ENCODE measurements around the gene MYO5C.

MYO5C gene

DNA sequence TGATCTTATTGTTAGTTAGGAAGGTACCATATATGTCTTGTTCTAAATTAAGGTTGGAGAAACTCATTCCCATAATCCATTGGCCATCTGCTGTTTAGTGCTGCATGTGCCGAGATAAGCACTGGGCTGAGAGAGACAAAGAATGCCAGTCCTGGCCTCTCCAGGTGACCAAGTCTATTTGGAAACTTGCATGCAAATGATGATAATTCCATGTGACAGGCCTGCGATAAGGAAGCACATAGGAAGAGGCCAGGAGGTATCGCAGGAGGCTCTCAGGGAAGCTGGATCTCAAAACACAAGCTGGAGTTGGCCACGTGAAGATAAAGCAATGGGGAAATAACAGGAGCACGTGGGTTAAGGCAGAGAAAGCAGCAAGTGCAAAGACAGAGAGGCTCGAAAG, 39.7 kb downstream of the MYO5C start:
- Histone ChIP-seq H3K4me2 (ENCODE audit: low read length) (no peak overlapping the region), H3K4me1 (ENCODE audit: control insufficient read depth, insufficient read depth, low read length) (peaks cover 55% of the 10 kb centered on the region), H3K9ac (ENCODE audit: low read depth, low read length) (no peak overlapping the region), H3K4me3 (ENCODE audit: low read length) (no peak overlapping the region), H3K27me3 (ENCODE audit: control insufficient read depth, insufficient read depth, low read length) (no peaks in the 10 kb centered on the region), H3K9me3 (replicated peaks; ENCODE audit: low read length) (no peaks in the 10 kb centered on the region), H3K36me3 (ENCODE audit: insufficient read depth, low read length) (no peaks in the 10 kb centered on the region)

- Histone ChIP-seq H3K9me3 (replicated peaks; ENCODE audit: low read length) (no peaks in the 10 kb centered on the region), H3K27me3 (ENCODE audit: control insufficient read depth, insufficient read depth, low read length) (no peaks in the 10 kb centered on the region), H3K4me2 (ENCODE audit: low read length) (peak overlapping the region; percentile 25), H3K4me3 (ENCODE audit: low read length) (no peak overlapping the region), H3K36me3 (ENCODE audit: insufficient read depth, low read length) (no peaks in the 10 kb centered on the region), H3K4me1 (ENCODE audit: control insufficient read depth, insufficient read depth, low read length) (peaks cover 60% of the 10 kb centered on the region), H3K9ac (ENCODE audit: low read depth, low read length) (peak overlapping the region; percentile 1)
These were observed 40.6 kb downstream of the MYO5C start for GRCh38 chr15:52255008-52255407.

GRCh38 chr15:52254391-52254790, 41.2 kb downstream of the MYO5C start:
- no peaks in the 10 kb centered on the region for H3K36me3 ChIP-seq (ENCODE audit: insufficient read depth, low read length)
- peaks cover 60% of the 10 kb centered on the region for H3K4me1 ChIP-seq (ENCODE audit: control insufficient read depth, insufficient read depth, low read length)
- H3K9me3 ChIP-seq (replicated peaks; ENCODE audit: low read length), result no peaks in the 10 kb centered on the region
- no peak overlapping the region for H3K4me3 ChIP-seq (ENCODE audit: low read length)
- H3K27me3 ChIP-seq (ENCODE audit: control insufficient read depth, insufficient read depth, low read length), result peaks cover 3% of the 10 kb centered on the region
- no peak overlapping the region for H3K9ac ChIP-seq (ENCODE audit: low read depth, low read length)
- H3K4me2 ChIP-seq (ENCODE audit: low read length), result peak overlapping the region; percentile 19

- Histone ChIP-seq H3K9ac (ENCODE audit: low read depth, low read length) (no peak overlapping the region), H3K4me1 (ENCODE audit: control insufficient read depth, insufficient read depth, low read length) (peaks cover 55% of the 10 kb centered on the region), H3K36me3 (ENCODE audit: insufficient read depth, low read length) (no peaks in the 10 kb centered on the region), H3K27me3 (ENCODE audit: control insufficient read depth, insufficient read depth, low read length) (peaks cover 3% of the 10 kb centered on the region), H3K4me3 (ENCODE audit: low read length) (no peak overlapping the region), H3K9me3 (replicated peaks; ENCODE audit: low read length) (no peaks in the 10 kb centered on the region), H3K4me2 (ENCODE audit: low read length) (peak overlapping the region; percentile 58)
These were observed 42.8 kb downstream of the MYO5C start for GRCh38 chr15:52252781-52253180.

GRCh38 chr15:52251144-52251860, 44.3 kb downstream of the MYO5C start:
- Histone ChIP-seq H3K4me2 (ENCODE audit: low read length) (no peak overlapping the region), H3K4me1 (ENCODE audit: control insufficient read depth, insufficient read depth, low read length) (peaks cover 43% of the 10 kb centered on the region), H3K27me3 (ENCODE audit: control insufficient read depth, insufficient read depth, low read length) (peaks cover 3% of the 10 kb centered on the region), H3K9me3 (replicated peaks; ENCODE audit: low read length) (no peaks in the 10 kb centered on the region), H3K4me3 (ENCODE audit: low read length) (no peak overlapping the region), H3K36me3 (ENCODE audit: insufficient read depth, low read length) (no peaks in the 10 kb centered on the region), H3K9ac (ENCODE audit: low read depth, low read length) (no peak overlapping the region)

DNA sequence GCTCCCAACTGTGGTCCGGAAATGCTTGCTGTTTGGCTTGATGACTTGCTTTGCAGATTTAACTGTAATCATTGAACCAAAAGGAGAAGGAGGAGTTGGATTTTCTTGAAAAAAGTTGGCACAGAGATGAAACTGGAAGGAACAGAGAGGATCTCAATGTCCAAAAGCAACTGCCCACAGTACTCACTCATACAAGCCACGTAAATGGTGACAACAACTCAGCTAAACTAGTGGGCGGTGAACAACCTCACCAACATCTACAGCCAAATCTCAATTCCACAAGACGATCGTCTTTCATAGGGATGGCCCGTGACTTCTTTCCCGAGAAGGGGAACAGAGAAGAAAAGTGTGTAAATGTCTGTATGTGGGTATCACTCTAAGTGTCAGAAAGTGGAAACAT, 48.1 kb downstream of the MYO5C start:
- Histone ChIP-seq H3K27me3 (ENCODE audit: control insufficient read depth, insufficient read depth, low read length) (peaks cover 14% of the 10 kb centered on the region), H3K9me3 (replicated peaks; ENCODE audit: low read length) (no peaks in the 10 kb centered on the region), H3K4me1 (ENCODE audit: control insufficient read depth, insufficient read depth, low read length) (peaks cover 16% of the 10 kb centered on the region), H3K4me3 (ENCODE audit: low read length) (no peak overlapping the region), H3K9ac (ENCODE audit: low read depth, low read length) (no peak overlapping the region), H3K36me3 (ENCODE audit: insufficient read depth, low read length) (no peaks in the 10 kb centered on the region), H3K4me2 (ENCODE audit: low read length) (no peak overlapping the region)

- Histone ChIP-seq H3K9me3 (replicated peaks; ENCODE audit: low read length) (no peaks in the 10 kb centered on the region), H3K4me3 (ENCODE audit: low read length) (no peak overlapping the region), H3K4me1 (ENCODE audit: control insufficient read depth, insufficient read depth, low read length) (peaks cover 11% of the 10 kb centered on the region), H3K9ac (ENCODE audit: low read depth, low read length) (no peak overlapping the region), H3K27me3 (ENCODE audit: control insufficient read depth, insufficient read depth, low read length) (peaks cover 17% of the 10 kb centered on the region), H3K36me3 (ENCODE audit: insufficient read depth, low read length) (no peaks in the 10 kb centered on the region), H3K4me2 (ENCODE audit: low read length) (no peak overlapping the region)
These were observed 48.7 kb downstream of the MYO5C start for GRCh38 chr15:52246686-52247431.

- Histone ChIP-seq H3K36me3 (ENCODE audit: insufficient read depth, low read length) (no peaks in the 10 kb centered on the region), H3K4me2 (ENCODE audit: low read length) (no peak overlapping the region), H3K9ac (ENCODE audit: low read depth, low read length) (no peak overlapping the region), H3K4me1 (ENCODE audit: control insufficient read depth, insufficient read depth, low read length) (peaks cover 3% of the 10 kb centered on the region), H3K4me3 (ENCODE audit: low read length) (no peak overlapping the region), H3K27me3 (ENCODE audit: control insufficient read depth, insufficient read depth, low read length) (peaks cover 14% of the 10 kb centered on the region), H3K9me3 (replicated peaks; ENCODE audit: low read length) (no peaks in the 10 kb centered on the region)
These were observed 51.7 kb downstream of the MYO5C start for GRCh38 chr15:52243697-52244555.

DNA sequence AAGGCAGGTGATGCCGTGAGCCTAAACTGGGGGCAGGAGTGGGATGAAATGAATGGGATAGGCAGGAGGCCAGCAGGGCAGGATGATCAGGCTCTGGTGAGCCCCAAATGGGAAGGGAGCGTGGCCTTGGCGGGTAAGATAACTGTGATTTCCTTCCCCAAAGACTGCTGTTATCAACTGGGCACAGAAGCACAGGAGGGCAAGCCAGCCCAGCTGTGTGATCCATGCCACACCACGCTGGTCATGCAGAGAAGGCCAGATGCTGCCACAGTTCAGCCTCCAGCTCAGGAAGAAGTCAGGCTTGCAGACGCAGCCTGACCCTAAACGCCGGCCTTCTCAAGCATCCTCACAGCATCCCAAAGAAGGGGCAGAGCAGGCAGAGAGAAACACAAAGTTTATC, 52.3 kb downstream of the MYO5C start:
- Histone ChIP-seq H3K4me1 (ENCODE audit: control insufficient read depth, insufficient read depth, low read length) (peaks cover 3% of the 10 kb centered on the region), H3K27me3 (ENCODE audit: control insufficient read depth, insufficient read depth, low read length) (peaks cover 15% of the 10 kb centered on the region), H3K9me3 (replicated peaks; ENCODE audit: low read length) (no peaks in the 10 kb centered on the region), H3K4me2 (ENCODE audit: low read length) (no peak overlapping the region), H3K36me3 (ENCODE audit: insufficient read depth, low read length) (no peaks in the 10 kb centered on the region), H3K4me3 (ENCODE audit: low read length) (no peak overlapping the region), H3K9ac (ENCODE audit: low read depth, low read length) (no peak overlapping the region)

GRCh38 chr15:52241489-52241888, 54.1 kb downstream of the MYO5C start:
- no peaks in the 10 kb centered on the region for H3K4me1 ChIP-seq (ENCODE audit: control insufficient read depth, insufficient read depth, low read length)
- H3K4me3 ChIP-seq (ENCODE audit: low read length), result no peak overlapping the region
- H3K27me3 ChIP-seq (ENCODE audit: control insufficient read depth, insufficient read depth, low read length), result peaks cover 28% of the 10 kb centered on the region
- H3K9me3 ChIP-seq (replicated peaks; ENCODE audit: low read length), result no peaks in the 10 kb centered on the region
- H3K36me3 ChIP-seq (ENCODE audit: insufficient read depth, low read length), result no peaks in the 10 kb centered on the region
- H3K9ac ChIP-seq (ENCODE audit: low read depth, low read length), result no peak overlapping the region
- no peak overlapping the region for H3K4me2 ChIP-seq (ENCODE audit: low read length)

DNA sequence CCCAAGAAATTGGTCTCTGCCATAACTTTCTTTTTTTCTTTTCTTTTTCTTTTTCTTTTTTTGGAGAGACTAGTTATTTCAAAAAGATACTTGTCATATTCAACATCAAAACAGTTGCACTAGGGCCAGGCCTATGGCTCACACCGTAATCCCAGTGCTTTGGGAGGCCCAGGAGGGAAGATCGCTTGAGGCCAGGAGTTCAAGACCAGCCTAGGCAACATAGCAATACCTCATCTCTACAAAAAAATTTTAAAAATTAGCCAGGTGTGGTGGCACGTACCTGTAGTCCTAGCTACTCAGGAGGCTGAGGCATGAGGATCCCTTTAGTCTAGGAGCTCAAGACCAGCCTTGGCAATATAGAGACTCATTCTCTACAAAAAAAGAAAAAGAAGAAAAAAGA, 55.4 kb downstream of the MYO5C start:
- Histone ChIP-seq H3K27me3 (ENCODE audit: control insufficient read depth, insufficient read depth, low read length) (peaks cover 27% of the 10 kb centered on the region), H3K4me1 (ENCODE audit: control insufficient read depth, insufficient read depth, low read length) (no peaks in the 10 kb centered on the region)

More for the DNA sequence above, 55.4 kb downstream of the MYO5C start:
- Histone ChIP-seq H3K4me2 (ENCODE audit: low read length) (no peak overlapping the region), H3K9ac (ENCODE audit: low read depth, low read length) (no peak overlapping the region), H3K9me3 (replicated peaks; ENCODE audit: low read length) (no peaks in the 10 kb centered on the region), H3K36me3 (ENCODE audit: insufficient read depth, low read length) (no peaks in the 10 kb centered on the region), H3K4me3 (ENCODE audit: low read length) (no peak overlapping the region)

Data from skeletal muscle satellite cell (primary cell).